H9 (cell line): ENCODE data around the gene TMEM154. TPM values are rescaled to one million over a fixed set of nuclear protein-coding genes. Genes with fewer than 3 reads are reported as not detected.
A peak's percentile ranks its signal among the peaks of the same experiment; 100 is the strongest.

Experiments used
- DNase-seq: peaks from one replicate; pipeline ENCODE4 v3.0.0-alpha.2; 2017
- H2AFZ ChIP-seq: one replicate; pipeline ENCODE4 v1.6.1; 2013; ENCODE audit warnings: mild to moderate bottlenecking, low read length, control low read depth, moderate library complexity
- H2AK5ac ChIP-seq: 2 replicates; pipeline ENCODE4 v1.6.1; 2013; ENCODE audit warnings: low read length, control low read depth, mixed read lengths; ENCODE audit not compliant: insufficient read length
- H2BK120ac ChIP-seq: one replicate; pipeline ENCODE4 v1.6.1; 2013; ENCODE audit warnings: low read depth, mild to moderate bottlenecking, low read length, control low read depth, inconsistent platforms; ENCODE audit not compliant: poor library complexity, severe bottlenecking
- H2BK12ac ChIP-seq: 2 replicates; pipeline ENCODE4 v1.6.1; 2013; ENCODE audit warnings: low read length, control low read depth, mixed read lengths, low read depth; ENCODE audit not compliant: insufficient read length
- H2BK15ac ChIP-seq: 2 replicates; pipeline ENCODE4 v1.6.1; 2013; ENCODE audit warnings: low read depth, low read length, control low read depth
- H2BK20ac ChIP-seq: one replicate; pipeline ENCODE4 v1.6.1; 2013; ENCODE audit warnings: low read depth, mild to moderate bottlenecking, low read length, control low read depth, inconsistent platforms; ENCODE audit not compliant: poor library complexity, severe bottlenecking
- H2BK5ac ChIP-seq: 2 replicates; pipeline ENCODE4 v1.6.1; 2013; ENCODE audit warnings: low read length, control low read depth, mixed read lengths; ENCODE audit not compliant: insufficient read length
- H3K14ac ChIP-seq: 2 replicates; pipeline ENCODE4 v1.6.1; 2013; ENCODE audit warnings: low read length, control low read depth; ENCODE audit not compliant: insufficient read depth
- H3K18ac ChIP-seq: 2 replicates; pipeline ENCODE4 v1.6.1; 2013; ENCODE audit warnings: low read depth, mild to moderate bottlenecking, mixed read lengths, low read length, control low read depth; ENCODE audit not compliant: insufficient read length
- H3K23ac ChIP-seq: 2 replicates; pipeline ENCODE4 v1.6.1; 2013; ENCODE audit warnings: low read length, control low read depth, mixed read lengths, low read depth; ENCODE audit not compliant: insufficient read length
- H3K23me2 ChIP-seq: 2 replicates; pipeline ENCODE4 v1.6.1; 2013; ENCODE audit warnings: low read depth, mild to moderate bottlenecking, mixed read lengths, low read length, control low read depth; ENCODE audit not compliant: insufficient read length, poor library complexity, severe bottlenecking
- H3K27ac ChIP-seq: 2 replicates; pipeline ENCODE4 v1.5.1; 2013; ENCODE audit warnings: low read length, control low read depth, mixed read lengths, low read depth; ENCODE audit not compliant: insufficient read length
- H3K27me3 ChIP-seq: 2 replicates; pipeline ENCODE4 v1.6.1; 2013; ENCODE audit warnings: low read length, control low read depth, inconsistent platforms; ENCODE audit not compliant: insufficient read depth
- H3K4ac ChIP-seq: 2 replicates; pipeline ENCODE4 v1.6.1; 2013; ENCODE audit warnings: low read depth, mild to moderate bottlenecking, control low read depth, inconsistent platforms, low read length, moderate library complexity
- H3K4me1 ChIP-seq: 2 replicates; pipeline ENCODE4 v1.6.1; 2013; ENCODE audit warnings: low read length, control low read depth, inconsistent platforms; ENCODE audit not compliant: insufficient read depth
- H3K4me2 ChIP-seq: 2 replicates; pipeline ENCODE4 v1.6.1; 2013; ENCODE audit warnings: low read length, control low read depth, mixed read lengths; ENCODE audit not compliant: insufficient read length, insufficient read depth
- H3K56ac ChIP-seq: 2 replicates; pipeline ENCODE4 v1.6.1; 2013; ENCODE audit warnings: low read depth, mild to moderate bottlenecking, mixed read lengths, low read length, control low read depth; ENCODE audit not compliant: insufficient read length
- H3K79me1 ChIP-seq: 2 replicates; pipeline ENCODE4 v1.6.1; 2013; ENCODE audit warnings: low read depth, mild to moderate bottlenecking, moderate library complexity, low read length, control low read depth, inconsistent platforms; ENCODE audit not compliant: insufficient read depth, poor library complexity, severe bottlenecking
- H3K79me2 ChIP-seq: 2 replicates; pipeline ENCODE4 v1.6.1; 2013; ENCODE audit warnings: low read length, control low read depth, inconsistent platforms; ENCODE audit not compliant: insufficient read depth
- H3K9ac ChIP-seq: 2 replicates; pipeline ENCODE4 v1.6.1; 2013; ENCODE audit warnings: low read length, control low read depth, mixed read lengths; ENCODE audit not compliant: insufficient read length; ENCODE audit errors: extremely low read depth
- H3K9me3 ChIP-seq: one replicate; pipeline ENCODE4 v1.6.1; 2013; ENCODE audit warnings: low read depth, low read length, inconsistent platforms; ENCODE audit not compliant: control insufficient read depth
- H3T11ph ChIP-seq: one replicate; pipeline ENCODE4 v1.6.1; 2013; ENCODE audit warnings: mild to moderate bottlenecking, low read length, control low read depth, inconsistent platforms
- H4K20me1 ChIP-seq: one replicate; pipeline ENCODE4 v1.6.1; 2013; ENCODE audit not compliant: control insufficient read depth, insufficient read length, insufficient read depth
- H4K5ac ChIP-seq: 2 replicates; pipeline ENCODE4 v1.6.1; 2013; ENCODE audit warnings: low read depth, mild to moderate bottlenecking, mixed read lengths, low read length, control low read depth; ENCODE audit not compliant: insufficient read length
- H4K8ac ChIP-seq: replicated peaks from 2 replicates; pipeline ENCODE4 v1.6.1; 2013; ENCODE audit warnings: low read length, control low read depth, mixed read lengths, low read depth; ENCODE audit not compliant: insufficient read length
- H4K91ac ChIP-seq: 2 replicates; pipeline ENCODE4 v1.6.1; 2013; ENCODE audit warnings: low read depth, mild to moderate bottlenecking, moderate library complexity, mixed read lengths, low read length, control low read depth; ENCODE audit not compliant: insufficient read length
- H3K27ac Mint-ChIP-seq, 3 experiments: 2 replicates in 2 of 3; 3 replicates in 1 of 3; pipeline ENCODE4 v1.8.0; 2020 to 2021; ENCODE audit warnings: mixed read lengths in 3 of 3, mild to moderate bottlenecking in 1 of 3, moderate library complexity in 1 of 3
- H3K27me3 Mint-ChIP-seq: 2 replicates; pipeline ENCODE4 v1.8.0; 2021; ENCODE audit warnings: low read depth, mild to moderate bottlenecking, moderate library complexity, mixed read lengths
- H3K36me3 Mint-ChIP-seq, 3 experiments: 2 replicates in 2 of 3; 3 replicates in 1 of 3; pipeline ENCODE4 v1.8.0; 2020 to 2021; ENCODE audit warnings: low read depth in 3 of 3, mixed read lengths in 3 of 3; ENCODE audit not compliant: insufficient read depth in 1 of 3
- H3K4me1 Mint-ChIP-seq, 2 experiments: 2 replicates each; pipeline ENCODE4 v1.8.0; 2020; ENCODE audit warnings: mixed read lengths in 2 of 2
- H3K4me3 Mint-ChIP-seq, 2 experiments: 2 replicates in 1 of 2; 3 replicates in 1 of 2; pipeline ENCODE4 v1.8.0; 2020 to 2021; ENCODE audit warnings: mild to moderate bottlenecking in 2 of 2, mixed read lengths in 2 of 2, moderate library complexity in 1 of 2
- H3K9me3 Mint-ChIP-seq, 2 experiments: 2 replicates in 1 of 2; 3 replicates in 1 of 2; pipeline ENCODE4 v1.8.0; 2020; ENCODE audit warnings: mild to moderate bottlenecking in 2 of 2, mixed read lengths in 2 of 2, moderate library complexity in 1 of 2
- CTCF ChIP-seq: fragments of 200-600 bp; sonication (generic); conservative IDR thresholded peaks from 3 replicates; pipeline ENCODE4 v1.8.0; 2021; ENCODE audit warnings: antibody characterized with exemption, mild to moderate bottlenecking
- WGBS: extraction: QIAGEN DNeasy Blood & Tissue Kit; methylation state at CpG from one replicate; pipeline ENCODE4 v1.1.7; 2013; ENCODE audit warnings: missing lambda C conversion rate, low lambda C conversion rate, mixed read lengths; ENCODE audit not compliant: insufficient read length; ENCODE audit errors: extremely low coverage; 5-methylcytosine and 5-hydroxymethylcytosine counted together
- total RNA-seq: library from RNA; stranded (reverse); gene quantifications from 2 replicates; pipeline ENCODE4 v1.2.1, GENCODE V29; 2021

TMEM154 gene
- total RNA-seq, 1 experiment from 2014 or later: 1.7 TPM

- Histone ChIP-seq H3K79me1 (no peaks in the 10 kb centered on the region), H3K4me1 (peaks cover 7% of the 10 kb centered on the region; the same call in 1 of the 2 replicates), H3K9ac (no peak overlapping the region), H3K56ac (no peak overlapping the region), H3T11ph (no peak overlapping the region), H3K23ac (no peak overlapping the region), H3K4me2 (no peak overlapping the region), H3K14ac (no peak overlapping the region), H3K27me3 (no peaks in the 10 kb centered on the region), H4K20me1 (no peaks in the 10 kb centered on the region), H4K8ac (no peak overlapping the region), H2AK5ac (no peak overlapping the region), H4K5ac (no peak overlapping the region), H3K9me3 (no peaks in the 10 kb centered on the region), H2BK12ac (no peak overlapping the region), H3K4ac (no peak overlapping the region), H2BK5ac (no peak overlapping the region), H4K91ac (no peak overlapping the region), H3K18ac (no peak overlapping the region), H2BK20ac (no peak overlapping the region), H2BK15ac (no peak overlapping the region), H3K23me2 (no peaks in the 10 kb centered on the region), H2AFZ (no peak overlapping the region), H3K27ac (no peak overlapping the region), H2BK120ac (no peak overlapping the region), H3K79me2 (no peaks in the 10 kb centered on the region)
- Mint-ChIP-seq H3K27me3 (no peaks in the 10 kb centered on the region), H3K36me3 (no peaks in the 10 kb centered on the region), H3K27ac (peak overlapping the region in 1 of 3 experiments; percentile 28; a peak in 1 of 7 replicates), H3K9me3 (no peaks in the 10 kb centered on the region), H3K4me1 (peaks cover 47% of the 10 kb centered on the region in 2 experiments), H3K4me3 (no peak overlapping the region)
- WGBS: no CpG with 5 or more reads among the region's 5 CpGs
- no peak for TF ChIP-seq CTCF
- DNase-seq: no peak
These were observed 17.0 kb upstream of the TMEM154 start for GRCh38 chr4:152696764-152697261.
